Dermis microvascular lymphatic vessel endothelial cell (primary cell): ENCODE measurements around the gene SRSF6. TPM values are rescaled to one million over a fixed set of nuclear protein-coding genes. Genes with fewer than 3 reads are reported as not detected.
A peak's percentile ranks its signal among the peaks of the same experiment; 100 is the strongest.
"Not testable (repeated sequence)": the region's sequence is repeated elsewhere in the genome, so short reads cannot be mapped to it uniquely, and the experiment has no call there.

Experiments used
- DNase-seq, 2 donors: peaks; one replicate each; pipeline versions ENCODE4 v3.0.0 to v3.0.0-alpha.2; 2010; ENCODE audit warnings: low read depth in 2 of 2
- total RNA-seq: library from RNA; depleted of rRNA; stranded (reverse); fragments of >200 nt; gene quantifications from 2 replicates; pipeline ENCODE4 v1.2.1, GENCODE V29; 2014

SRSF6 gene
- 33.5 and 42.7 TPM in 2 replicates for total RNA-seq

GRCh38 chr20:43457640-43458421, at the start of gene SRSF6:
SRSF6 (plus strand) TSS chr20:43457896; CDS start chr20:43458034, 138 bp downstream.
- peak; percentile 77 to 92 for DNase-seq

GRCh38 chr20:43408848-43409576, 48.7 kb upstream of the SRSF6 start:
- peak; percentile 2 to 43 for DNase-seq

DNA sequence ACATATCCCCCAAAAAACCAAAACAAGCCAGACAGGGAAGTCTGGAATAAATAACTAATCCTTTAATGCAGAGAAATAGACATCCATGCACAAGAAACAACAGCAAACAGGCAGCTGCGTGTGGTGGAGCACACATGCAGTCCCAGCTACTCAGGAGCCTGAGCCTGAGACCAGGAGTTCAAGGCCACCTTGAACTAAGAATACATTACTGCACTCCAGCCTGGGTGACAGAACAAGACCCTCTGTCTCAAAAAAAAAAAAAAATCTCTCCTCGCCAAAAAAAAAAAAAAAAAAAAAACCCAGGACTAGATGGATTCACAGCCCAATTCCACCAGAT, 48.2 kb upstream of the SRSF6 start:
- no peak for DNase-seq

DNA sequence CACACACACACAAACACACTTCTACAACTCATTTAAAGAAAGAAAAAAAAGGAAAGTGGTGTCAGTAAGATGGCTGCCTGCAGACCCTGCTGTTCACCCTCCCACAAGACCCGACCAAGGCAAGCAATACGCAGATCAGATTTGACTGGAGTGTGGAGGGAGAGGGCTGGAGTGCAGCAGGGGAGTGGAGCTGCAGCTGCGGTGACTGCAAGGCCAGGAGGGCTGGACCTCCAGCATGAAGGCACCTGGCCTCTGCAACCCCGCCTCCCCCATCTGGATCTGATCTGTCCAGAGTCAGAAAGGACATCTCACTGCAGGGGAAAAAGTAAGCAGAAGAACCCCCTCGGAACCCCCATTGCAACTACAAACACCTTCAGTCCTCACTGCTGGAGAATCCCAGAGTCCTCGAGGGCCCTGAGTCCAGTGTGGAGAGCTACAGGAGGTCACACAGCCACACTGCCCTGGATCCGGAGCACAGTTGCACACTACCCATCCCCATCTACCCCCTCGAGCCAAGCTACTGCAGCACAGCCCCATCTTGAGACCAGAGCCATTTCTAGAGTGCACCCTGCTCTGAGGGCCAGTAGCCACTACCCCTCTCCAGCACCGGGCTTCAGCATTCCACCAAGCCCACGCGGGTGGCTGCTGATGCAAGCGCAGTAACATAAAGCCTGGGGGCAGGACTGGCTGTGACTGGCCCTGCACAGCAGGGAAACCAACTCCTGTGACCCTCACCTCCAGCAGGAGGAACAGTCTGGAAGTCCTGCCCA, 41.9 kb upstream of the SRSF6 start:
- DNase-seq, result no peak

- no peak for DNase-seq
Observed at GRCh38 chr20:43416591-43417228, 41.0 kb upstream of the SRSF6 start.

DNA sequence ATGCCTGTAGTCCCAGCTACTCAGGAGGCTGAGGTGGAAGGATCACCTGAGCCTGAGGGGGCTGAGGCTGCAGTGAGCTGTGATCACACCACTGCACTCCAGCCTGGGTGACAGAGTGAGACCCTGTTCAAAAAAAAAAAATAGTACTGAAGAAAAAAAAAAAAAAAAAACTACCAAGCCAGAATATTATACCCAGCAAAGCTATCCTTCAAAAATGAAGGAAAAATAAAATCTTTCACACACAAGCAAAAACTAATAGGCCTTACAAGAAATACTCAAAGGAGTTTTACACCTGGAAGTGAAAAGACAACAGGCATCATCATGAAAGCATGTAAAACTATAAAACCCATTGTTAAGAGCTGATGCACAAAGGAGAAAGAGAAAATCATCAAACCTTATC, 37.5 kb upstream of the SRSF6 start:
- no peak for DNase-seq

DNA sequence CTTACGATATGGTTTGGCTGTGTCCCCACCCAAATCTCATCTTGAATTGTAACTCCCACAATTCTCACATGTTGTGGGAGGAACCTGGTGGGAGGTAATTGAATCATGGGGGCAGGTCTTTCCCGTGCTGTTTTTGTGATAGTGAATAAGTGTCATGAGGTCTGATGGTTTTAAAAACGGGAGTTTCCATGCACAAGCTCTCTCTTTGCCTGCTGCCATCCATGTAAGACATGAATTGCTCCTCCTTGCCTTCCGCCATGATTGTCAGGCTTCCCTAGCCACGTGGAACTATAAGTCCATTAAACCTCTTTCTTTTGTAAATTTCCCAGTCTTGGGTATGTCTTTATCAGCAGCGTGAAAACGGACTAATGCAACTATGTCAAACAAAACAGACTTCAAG, 36.8 kb upstream of the SRSF6 start:
- not testable (repeated sequence) for DNase-seq

- DNase-seq, result no peak
Observed at GRCh38 chr20:43426172-43426571, 31.5 kb upstream of the SRSF6 start.

DNA sequence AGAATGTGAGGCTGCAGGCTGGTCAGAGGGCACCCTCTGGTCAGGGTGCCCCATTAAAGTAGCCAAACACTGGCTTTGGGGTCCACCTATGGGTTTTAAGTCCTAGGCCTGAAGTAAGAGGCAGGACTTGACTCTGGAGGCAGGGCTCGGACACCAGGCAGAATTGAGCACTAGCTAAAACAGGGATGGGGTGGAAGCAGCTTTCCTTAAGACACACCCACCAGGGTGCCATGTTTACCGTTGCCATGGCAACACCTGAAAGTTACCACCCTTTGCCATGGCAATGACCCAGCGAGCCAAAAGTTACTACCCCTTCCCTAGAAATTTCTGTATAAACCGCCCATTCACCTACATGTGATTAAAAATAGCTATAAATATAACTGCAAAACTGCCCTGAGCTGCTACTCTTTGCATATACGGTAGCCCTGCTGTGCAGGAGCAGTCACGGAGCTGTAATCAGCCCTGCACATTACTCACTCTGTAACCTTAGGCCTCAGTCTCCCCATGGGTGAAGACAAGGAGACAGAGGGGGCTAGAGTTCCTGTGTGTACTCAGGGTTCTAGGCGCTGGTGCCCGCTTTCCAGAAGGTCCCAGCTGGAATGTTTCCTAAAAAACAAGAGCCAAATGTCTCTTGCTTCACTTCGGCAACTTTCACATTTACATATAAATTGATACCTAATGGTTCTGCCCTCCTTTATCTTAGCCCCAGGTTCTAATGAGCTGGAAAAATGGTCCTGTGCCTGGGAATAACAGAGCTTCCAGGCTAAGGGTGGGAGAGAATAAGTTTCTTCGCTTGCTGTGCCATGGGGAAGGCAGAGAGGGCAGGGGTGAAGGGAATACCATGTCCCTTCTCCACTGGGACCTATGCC, 27.2 kb upstream of the SRSF6 start:
- DNase-seq, result no peak

DNA sequence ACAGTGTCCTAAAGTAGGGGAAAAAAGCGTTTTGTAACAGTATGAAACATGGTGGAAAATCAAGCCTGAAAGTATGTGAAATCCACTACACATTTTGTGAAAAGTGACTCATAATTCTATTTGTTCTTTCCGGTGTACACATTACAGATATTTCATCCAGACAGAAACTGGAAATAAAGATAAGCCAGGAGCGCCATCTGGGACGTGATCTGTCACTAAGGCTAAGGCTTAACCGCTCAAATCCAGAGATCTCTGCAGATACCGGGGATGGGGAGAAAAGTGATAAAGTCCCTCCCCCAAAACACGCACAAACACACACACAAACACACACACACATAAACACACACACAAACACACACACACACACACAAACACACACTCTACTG, 26.6 kb upstream of the SRSF6 start:
- DNase-seq, result no peak

DNA sequence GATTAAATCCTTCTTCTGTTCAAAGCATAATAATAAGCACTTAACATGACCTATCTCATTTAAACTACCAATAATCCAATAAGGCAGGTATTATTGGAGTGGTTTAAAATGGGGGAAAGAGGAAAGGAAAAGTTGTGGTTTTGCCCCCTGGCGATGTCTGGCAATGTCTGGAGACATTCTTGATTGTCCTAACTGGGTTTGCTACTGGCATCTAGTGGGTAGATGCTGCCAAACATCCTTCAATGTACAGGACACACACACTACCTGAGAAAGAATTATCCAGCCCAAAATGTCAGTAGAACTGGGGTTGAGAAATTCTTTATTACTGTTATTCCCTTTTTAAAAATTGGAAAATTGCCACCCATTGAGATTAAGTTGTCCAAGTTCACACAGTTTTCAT, 25.2 kb upstream of the SRSF6 start:
- no peak for DNase-seq

DNA sequence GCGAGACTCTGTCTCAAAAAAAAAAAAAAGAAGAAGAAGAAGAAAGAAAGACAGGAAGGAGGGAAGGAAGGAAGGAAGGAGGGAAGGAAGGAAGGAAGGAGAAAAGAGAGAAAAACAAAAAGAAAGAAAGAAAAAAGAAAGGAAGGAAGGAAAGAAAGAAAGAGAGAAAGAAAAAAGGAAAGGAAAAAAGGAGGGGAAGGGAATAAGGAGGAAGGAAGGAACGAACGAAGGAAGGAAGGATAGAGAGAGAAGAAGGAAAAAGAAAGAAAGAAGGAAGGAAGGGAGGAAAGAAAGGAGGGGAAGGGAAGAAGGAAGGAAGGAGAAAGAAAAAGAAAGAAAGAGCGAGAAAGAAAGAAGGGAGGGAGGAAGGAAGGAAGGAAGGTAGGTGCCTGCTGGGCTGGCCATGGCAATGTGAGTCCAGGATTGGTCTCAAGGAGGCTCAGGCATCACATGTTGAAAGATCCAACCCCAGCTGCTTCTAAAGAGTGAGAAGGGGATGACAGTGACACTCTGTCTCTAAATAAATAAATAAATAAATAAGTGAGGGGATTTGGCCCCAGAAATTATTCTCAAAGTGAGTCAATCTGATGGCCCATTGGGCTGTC, 24.3 kb upstream of the SRSF6 start:
- DNase-seq, result no peak

DNA sequence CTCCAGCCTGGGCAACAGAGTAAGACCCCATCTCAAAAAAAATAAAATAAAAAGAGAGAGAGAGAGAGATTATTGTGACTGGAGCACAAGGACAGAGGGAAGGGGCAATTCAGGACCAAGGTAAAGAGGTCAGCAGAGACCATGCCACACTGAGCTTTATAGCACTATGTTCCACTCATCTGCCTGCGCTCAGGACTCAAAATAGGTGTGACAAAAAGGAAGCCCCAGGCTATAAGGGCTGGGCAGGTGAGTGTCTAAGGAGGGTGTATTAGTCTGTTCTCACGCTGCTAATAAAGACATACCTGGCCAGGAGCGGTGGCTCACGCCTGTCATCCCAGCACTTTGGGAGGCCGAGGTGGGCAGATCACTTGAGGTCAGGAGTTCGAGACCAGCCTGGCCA, 23.1 kb upstream of the SRSF6 start:
- DNase-seq, result no peak

- DNase-seq, result no peak
Observed at GRCh38 chr20:43438578-43439316, 18.9 kb upstream of the SRSF6 start.

DNA sequence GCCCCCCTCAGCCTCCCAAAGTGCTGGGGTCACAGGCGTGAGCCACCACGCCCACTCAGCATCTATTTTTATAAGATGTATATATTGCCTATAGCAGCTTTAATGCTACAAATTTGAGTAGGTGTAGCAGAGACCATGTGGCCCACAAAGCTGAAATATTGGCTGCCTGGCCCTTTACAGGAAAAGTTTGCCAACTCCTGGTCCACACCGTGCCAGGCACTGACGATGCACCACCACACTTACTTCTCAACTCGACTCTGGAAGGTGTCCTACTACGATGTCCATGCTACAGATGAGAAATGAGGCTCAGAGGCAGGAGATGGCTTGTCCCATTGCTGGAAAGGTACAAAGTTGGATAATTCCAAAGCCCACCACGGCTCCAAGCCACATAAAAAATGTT, 17.2 kb upstream of the SRSF6 start:
- no peak for DNase-seq

GRCh38 chr20:43442282-43442880, 15.3 kb upstream of the SRSF6 start:
- DNase-seq, result no peak

DNA sequence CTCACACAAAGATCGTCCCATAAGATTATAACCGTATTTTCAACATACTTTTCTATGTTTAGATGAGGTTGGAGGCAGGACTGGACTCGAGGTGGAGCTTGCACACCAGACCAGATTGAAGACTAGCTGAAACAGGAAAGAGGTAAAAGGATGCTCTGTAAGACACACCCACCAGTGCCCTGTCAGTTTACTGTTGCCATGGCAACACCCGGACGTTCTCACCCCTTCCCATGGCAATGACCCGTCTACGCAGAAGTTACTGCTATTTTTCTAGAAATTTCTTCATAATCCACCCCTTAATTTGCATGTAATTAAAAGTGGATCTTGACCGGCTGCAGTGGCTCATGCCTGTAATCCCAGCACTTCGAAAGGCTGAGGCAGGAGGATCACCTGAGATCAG, 13.6 kb upstream of the SRSF6 start:
- no peak for DNase-seq

DNA sequence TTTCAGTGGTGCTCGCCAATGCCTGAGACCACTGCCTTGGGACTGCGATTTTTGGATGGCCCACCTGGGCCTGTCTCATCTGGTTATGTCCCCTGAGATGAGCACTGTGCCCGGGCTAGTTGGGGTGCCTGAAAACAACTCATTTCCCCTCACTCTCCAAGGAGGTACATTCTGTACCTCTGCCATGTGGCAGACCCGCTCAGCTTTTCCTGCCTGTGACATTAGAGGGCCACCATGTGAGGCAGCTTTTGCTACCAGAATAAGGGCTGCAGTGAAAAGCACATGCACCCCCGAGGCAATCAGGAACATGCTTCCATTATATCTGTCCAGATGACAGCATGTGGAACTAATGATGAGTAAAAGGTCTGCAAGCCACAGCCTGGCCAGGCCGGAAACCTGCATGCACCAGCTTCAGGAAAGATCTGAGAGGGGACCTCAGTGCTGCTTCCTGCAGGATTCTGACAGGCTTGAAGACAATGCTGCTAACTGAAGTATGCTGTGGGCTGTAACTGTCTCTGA, 11.3 kb upstream of the SRSF6 start:
- DNase-seq, result peak in 1 of 2 donors; percentile 68

GRCh38 chr20:43448431-43448747, 9.3 kb upstream of the SRSF6 start:
- DNase-seq, result not testable (repeated sequence)
